NT2/D1 (cell line): ENCODE results near the gene BSN.

ENCODE experiments used
- DNase-seq: peaks from one replicate; pipeline ENCODE4 v3.0.0-alpha.2; 2011; ENCODE audit warnings: low read depth, low spot score
- H3K27me3 ChIP-seq: 2 replicates; pipeline ENCODE4 v1.6.0; 2011; ENCODE audit warnings: mild to moderate bottlenecking; ENCODE audit not compliant: insufficient read length, insufficient read depth
- H3K36me3 ChIP-seq: 2 replicates; pipeline ENCODE4 v1.6.1; 2011; ENCODE audit warnings: mild to moderate bottlenecking, low read length, mixed read lengths; ENCODE audit not compliant: insufficient read depth, insufficient read length
- H3K4me1 ChIP-seq: 2 replicates; pipeline ENCODE4 v1.5.1; 2011; ENCODE audit not compliant: insufficient read depth, insufficient read length
- H3K4me3 ChIP-seq: 2 replicates; pipeline ENCODE4 v1.5.1; 2011; ENCODE audit warnings: low read depth; ENCODE audit not compliant: insufficient read length
- H3K9ac ChIP-seq: 2 replicates; pipeline ENCODE4 v1.6.0; 2011; ENCODE audit warnings: low read depth; ENCODE audit not compliant: insufficient read length
- H3K9me3 ChIP-seq: 2 replicates; pipeline ENCODE4 v1.5.1; 2011; ENCODE audit warnings: mild to moderate bottlenecking, low read length; ENCODE audit not compliant: insufficient read depth
- SUZ12 ChIP-seq: IDR thresholded peaks from 2 replicates; pipeline ENCODE4 v1.6.1; 2011; ENCODE audit not compliant: insufficient read length, insufficient read depth; ENCODE audit errors: extremely low read depth
- YY1 ChIP-seq: IDR thresholded peaks from 2 replicates; pipeline ENCODE4 v1.6.1; 2011; ENCODE audit not compliant: insufficient read length, insufficient read depth
- ZNF274 ChIP-seq: IDR thresholded peaks from 2 replicates; pipeline ENCODE4 v1.6.1; 2011; ENCODE audit warnings: mild to moderate bottlenecking, low read depth, low read length

Gene BSN

DNA sequence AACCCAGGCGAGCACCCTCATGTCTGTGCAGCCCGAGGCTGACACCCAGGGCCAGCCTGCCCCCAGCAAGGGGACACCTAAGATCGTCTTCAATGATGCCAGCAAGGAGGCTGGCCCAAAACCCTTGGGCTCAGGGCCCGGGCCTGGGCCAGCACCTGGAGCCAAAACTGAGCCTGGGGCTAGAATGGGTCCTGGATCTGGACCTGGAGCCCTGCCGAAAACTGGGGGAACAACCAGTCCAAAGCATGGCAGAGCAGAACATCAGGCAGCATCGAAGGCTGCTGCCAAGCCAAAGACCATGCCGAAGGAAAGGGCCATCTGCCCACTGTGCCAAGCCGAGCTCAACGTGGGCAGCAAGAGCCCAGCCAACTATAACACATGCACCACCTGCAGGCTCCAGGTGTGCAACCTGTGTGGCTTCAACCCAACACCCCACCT lies 88.5 kb downstream of the BSN start:
- no peaks in the 10 kb centered on the region for H3K36me3 ChIP-seq
- DNase-seq: no peak
- no peaks in the 10 kb centered on the region for H3K9me3 ChIP-seq
- TF ChIP-seq YY1 (no peak), SUZ12 (no peak), ZNF274 (no peak)
- H3K9ac ChIP-seq: no peak overlapping the region
- H3K4me1 ChIP-seq: peaks cover 3% of the 10 kb centered on the region
- H3K4me3 ChIP-seq: no peak overlapping the region
- no peaks in the 10 kb centered on the region for H3K27me3 ChIP-seq

- Histone ChIP-seq H3K4me3 (no peak overlapping the region), H3K9ac (no peak overlapping the region), H3K4me1 (peaks cover 2% of the 10 kb centered on the region), H3K9me3 (no peaks in the 10 kb centered on the region), H3K36me3 (no peaks in the 10 kb centered on the region), H3K27me3 (no peaks in the 10 kb centered on the region)
- no peak for DNase-seq
- no peak for TF ChIP-seq SUZ12
- TF ChIP-seq ZNF274: no peak
- TF ChIP-seq YY1: no peak
Measured at GRCh38 chr3:49644684-49645083, 90.4 kb downstream of the BSN start.

DNA sequence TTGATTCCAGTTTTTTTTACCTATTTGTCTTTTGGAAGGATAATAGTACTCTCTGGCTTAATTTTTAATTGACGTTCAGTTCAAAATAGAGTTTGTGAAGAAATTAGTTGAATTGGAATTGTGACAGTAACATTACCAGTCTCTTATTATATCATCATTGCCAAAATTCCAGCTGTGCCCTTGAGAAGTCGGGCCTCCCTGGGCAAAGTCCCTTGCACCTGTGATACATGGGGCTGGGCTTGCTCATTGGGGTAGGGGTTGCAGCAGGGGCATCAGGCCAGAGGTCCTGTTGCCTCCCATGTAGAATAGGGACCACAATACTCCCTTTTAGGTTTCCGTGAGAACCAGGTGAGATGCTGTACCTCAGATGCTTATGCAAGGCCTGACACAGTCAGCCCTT lies 92.0 kb downstream of the BSN start:
- peaks cover 5% of the 10 kb centered on the region for H3K4me1 ChIP-seq
- H3K27me3 ChIP-seq: no peaks in the 10 kb centered on the region
- no peak overlapping the region for H3K9ac ChIP-seq
- TF ChIP-seq YY1 (no peak), ZNF274 (no peak), SUZ12 (no peak)
- H3K9me3 ChIP-seq: no peaks in the 10 kb centered on the region
- H3K36me3 ChIP-seq: no peaks in the 10 kb centered on the region
- no peak overlapping the region for H3K4me3 ChIP-seq
- no peak for DNase-seq

DNA sequence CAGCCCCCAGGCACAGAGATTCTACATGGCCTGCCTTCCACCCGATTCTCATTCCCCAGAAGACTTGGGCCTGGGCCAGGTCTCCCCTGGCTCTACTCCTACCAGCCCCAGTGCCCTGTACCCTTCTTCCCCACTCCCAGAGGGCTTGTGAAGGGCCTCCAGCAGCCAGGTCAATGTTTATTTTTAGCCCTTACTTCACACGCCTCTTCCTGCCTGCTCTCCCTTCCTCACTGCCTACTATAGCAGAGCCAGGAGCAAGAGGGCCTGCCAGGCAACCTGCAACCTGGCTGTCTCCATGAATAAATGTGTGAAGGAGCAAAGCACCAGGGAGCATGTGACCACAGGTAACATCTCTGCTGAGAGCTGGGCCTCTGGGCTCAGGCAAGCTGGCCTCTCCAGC lies 93.5 kb downstream of the BSN start:
- H3K9ac ChIP-seq: no peak overlapping the region
- H3K9me3 ChIP-seq: no peaks in the 10 kb centered on the region
- TF ChIP-seq SUZ12 (no peak), YY1 (no peak), ZNF274 (no peak)
- DNase-seq: no peak
- peaks cover 5% of the 10 kb centered on the region for H3K4me1 ChIP-seq
- no peak overlapping the region for H3K4me3 ChIP-seq
- no peaks in the 10 kb centered on the region for H3K36me3 ChIP-seq
- no peaks in the 10 kb centered on the region for H3K27me3 ChIP-seq

DNA sequence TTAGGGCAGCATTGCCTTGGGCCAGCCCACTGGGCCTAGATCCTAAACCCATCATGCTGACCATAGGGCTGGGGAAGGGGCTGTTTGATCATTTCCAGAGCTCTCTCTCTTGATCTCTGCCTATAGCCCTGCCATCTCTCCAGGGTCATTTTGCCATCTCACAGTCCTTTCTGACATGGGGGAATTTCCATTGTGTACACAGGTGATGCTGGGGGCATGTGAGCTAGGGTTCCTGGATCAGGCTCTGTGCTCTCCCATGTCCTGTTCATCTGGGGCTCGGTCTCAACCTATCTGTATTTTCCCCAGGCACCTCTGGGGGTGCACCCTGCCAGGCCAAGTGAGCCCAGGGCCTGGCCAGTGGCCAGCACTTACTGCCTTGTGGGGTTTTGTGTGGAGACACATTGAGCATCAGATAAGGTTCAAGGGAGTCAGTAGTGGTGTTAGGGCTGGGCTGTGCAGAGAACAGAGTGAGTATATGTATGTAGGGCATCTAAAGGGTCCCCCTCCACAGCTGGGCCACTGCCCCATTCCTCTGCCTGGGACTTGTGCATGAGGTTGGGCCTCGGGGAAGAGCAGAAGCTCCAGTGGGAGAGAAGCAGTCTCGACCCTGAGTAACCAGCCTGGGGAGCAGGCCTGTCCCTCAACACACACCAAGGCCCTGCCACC lies 94.2 kb downstream of the BSN start:
- H3K27me3 ChIP-seq: no peaks in the 10 kb centered on the region
- no peaks in the 10 kb centered on the region for H3K9me3 ChIP-seq
- peaks cover 5% of the 10 kb centered on the region for H3K4me1 ChIP-seq
- no peak overlapping the region for H3K9ac ChIP-seq
- DNase-seq: no peak
- no peaks in the 10 kb centered on the region for H3K36me3 ChIP-seq
- no peak overlapping the region for H3K4me3 ChIP-seq
- no peak for TF ChIP-seq YY1
- TF ChIP-seq ZNF274: no peak
- no peak for TF ChIP-seq SUZ12

DNA sequence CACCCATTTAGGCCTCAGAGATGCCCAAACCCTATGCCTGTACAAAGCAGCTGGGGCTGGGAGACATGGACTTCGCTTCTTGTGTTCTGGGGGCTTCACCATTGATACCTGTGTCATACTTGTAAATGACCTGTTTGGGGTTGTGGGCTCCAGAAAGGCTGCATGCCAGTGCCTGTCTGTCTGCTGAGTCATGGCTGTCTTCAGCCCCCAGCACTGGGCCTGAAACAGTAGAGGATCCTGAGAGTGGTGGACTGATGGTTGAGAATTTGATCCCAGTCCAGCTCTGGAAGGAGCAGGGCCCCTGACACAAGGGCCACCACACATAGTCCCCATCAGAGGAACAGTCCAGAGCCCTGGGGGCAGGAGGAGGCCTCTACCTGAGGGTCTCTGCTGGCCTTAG lies 95.3 kb downstream of the BSN start:
- TF ChIP-seq SUZ12: no peak
- no peak for TF ChIP-seq ZNF274
- no peak for TF ChIP-seq YY1
- H3K9me3 ChIP-seq: no peaks in the 10 kb centered on the region
- peaks cover 5% of the 10 kb centered on the region for H3K4me1 ChIP-seq
- no peaks in the 10 kb centered on the region for H3K27me3 ChIP-seq
- DNase-seq: no peak
- no peaks in the 10 kb centered on the region for H3K36me3 ChIP-seq
- no peak overlapping the region for H3K9ac ChIP-seq
- no peak overlapping the region for H3K4me3 ChIP-seq

GRCh38 chr3:49650177-49650576 lies 95.9 kb downstream of the BSN start:
- DNase-seq: no peak
- no peaks in the 10 kb centered on the region for H3K36me3 ChIP-seq
- H3K9me3 ChIP-seq: no peaks in the 10 kb centered on the region
- peaks cover 5% of the 10 kb centered on the region for H3K4me1 ChIP-seq
- H3K27me3 ChIP-seq: no peaks in the 10 kb centered on the region
- H3K4me3 ChIP-seq: no peak overlapping the region
- TF ChIP-seq ZNF274 (no peak), SUZ12 (no peak), YY1 (no peak)
- no peak overlapping the region for H3K9ac ChIP-seq

- Histone ChIP-seq H3K4me1 (peaks cover 5% of the 10 kb centered on the region), H3K27me3 (no peaks in the 10 kb centered on the region), H3K9ac (no peak overlapping the region), H3K4me3 (no peak overlapping the region), H3K36me3 (no peaks in the 10 kb centered on the region), H3K9me3 (no peaks in the 10 kb centered on the region)
- DNase-seq: no peak
- TF ChIP-seq ZNF274 (no peak), SUZ12 (no peak), YY1 (no peak)
Measured at GRCh38 chr3:49650637-49651036, 96.4 kb downstream of the BSN start.
